Suprapubic skin (tissue), 4 donors: ENCODE data around the gene SGTA. TPM values are rescaled to one million over a fixed set of nuclear protein-coding genes. Genes with fewer than 3 reads are reported as not detected.

Experiments used
- DNase-seq, 2 donors: peaks; one replicate each; pipeline ENCODE4 v3.0.0-alpha.2; 2019; ENCODE audit warnings: low spot score in 2 of 2
- H3K27ac ChIP-seq: fragments of 200-600 bp; sonication (generic); one replicate; pipeline ENCODE4 v1.5.1; 2019
- H3K27me3 ChIP-seq: fragments of 200-600 bp; sonication (generic); one replicate; pipeline ENCODE4 v1.5.1; 2019
- H3K36me3 ChIP-seq: fragments of 200-600 bp; sonication (generic); one replicate; pipeline ENCODE4 v1.5.1; 2019
- H3K4me1 ChIP-seq: fragments of 200-600 bp; sonication (generic); one replicate; pipeline ENCODE4 v1.5.1; 2019
- H3K4me3 ChIP-seq: fragments of 200-600 bp; sonication (generic); one replicate; pipeline ENCODE4 v1.5.1; 2019; ENCODE audit warnings: mild to moderate bottlenecking
- H3K9me3 ChIP-seq: fragments of 200-600 bp; sonication (generic); one replicate; pipeline ENCODE4 v1.5.1; 2019
- CTCF ChIP-seq, 2 donors: fragments of 200-600 bp in 1 of 2; fragments of 450-650 bp in 1 of 2; sonication (generic) in 1 of 2; IDR thresholded peaks; one replicate each; pipeline ENCODE4 v1.5.1; 2016 to 2019; ENCODE audit warnings: antibody characterized with exemption in 2 of 2, mild to moderate bottlenecking in 1 of 2, moderate library complexity in 1 of 2
- EP300 ChIP-seq: sonication (generic); formaldehyde crosslinking; IDR thresholded peaks from one replicate; pipeline ENCODE4 v1.6.1; 2017; ENCODE audit warnings: antibody characterized with exemption
- POLR2A ChIP-seq, 2 donors: fragments of 450-650 bp; IDR thresholded peaks; one replicate each; pipeline ENCODE4 v1.6.1; 2017; ENCODE audit warnings: antibody characterized with exemption in 2 of 2, mild to moderate bottlenecking in 2 of 2, moderate library complexity in 2 of 2
- POLR2AphosphoS5 ChIP-seq, 3 donors: sonication (generic); formaldehyde crosslinking; IDR thresholded peaks; one replicate each; pipeline ENCODE4 v1.6.1; 2017; ENCODE audit warnings: antibody characterized with exemption in 3 of 3
- WGBS: methylation state at CpG from one replicate; pipeline ENCODE4 v1.1.5; 2018; 5-methylcytosine and 5-hydroxymethylcytosine counted together
- total RNA-seq, 4 donors: library from RNA; depleted of rRNA; stranded (reverse); fragments of >200 nt; gene quantifications; one replicate each; pipeline ENCODE4 v1.1.0, GENCODE V29; 2016

SGTA gene
- total RNA-seq, 4 donors from 2014 or later = 29.1 to 48.9 (median 40.6) TPM

GRCh38 chr19:2815923-2816322 lies 32.9 kb upstream of the SGTA start:
- Histone ChIP-seq H3K36me3 (peaks cover 13% of the 10 kb centered on the region), H3K9me3 (no peaks in the 10 kb centered on the region), H3K27me3 (no peaks in the 10 kb centered on the region), H3K4me3 (no peak overlapping the region), H3K27ac (no peak overlapping the region), H3K4me1 (peaks cover 15% of the 10 kb centered on the region)
- DNase-seq = no peak
- TF ChIP-seq POLR2AphosphoS5 (IDR thresholded peaks at IDR 0.05) (no peak), POLR2A (IDR thresholded peaks at IDR 0.05) (no peak), EP300 (no peak), CTCF (IDR thresholded peaks at IDR 0.05) (no peak)
- 89% methylated on average over 15 of the region's 15 CpGs for WGBS

DNA sequence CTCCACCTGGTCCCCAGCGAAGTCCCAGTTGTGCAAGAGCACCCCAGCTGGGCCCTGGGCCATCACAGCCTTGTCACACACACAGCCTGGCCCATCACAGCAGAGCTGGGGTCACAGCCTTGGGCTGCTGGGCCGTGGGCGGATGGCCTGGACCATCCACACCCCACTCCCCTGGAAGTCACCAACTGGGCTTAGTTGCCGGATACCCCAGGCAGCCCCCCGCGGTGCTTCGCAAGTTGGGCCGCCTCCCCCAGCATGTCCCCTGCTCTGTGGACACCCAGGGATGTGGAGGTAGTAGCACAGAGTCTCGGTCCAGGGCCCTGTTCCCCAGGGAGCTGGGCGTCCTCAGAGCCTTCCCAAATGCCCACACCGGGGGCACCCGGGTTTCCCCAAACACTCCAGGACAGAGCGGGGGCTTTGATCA lies 32.1 kb upstream of the SGTA start:
- TF ChIP-seq POLR2AphosphoS5 (IDR thresholded peaks at IDR 0.05) = no peak
- TF ChIP-seq CTCF (IDR thresholded peaks at IDR 0.05) = no peak
- TF ChIP-seq POLR2A (IDR thresholded peaks at IDR 0.05) = no peak
- TF ChIP-seq EP300 = no peak
- Histone ChIP-seq H3K27ac (no peak overlapping the region), H3K27me3 (no peaks in the 10 kb centered on the region), H3K4me3 (no peak overlapping the region), H3K36me3 (peaks cover 20% of the 10 kb centered on the region), H3K9me3 (no peaks in the 10 kb centered on the region), H3K4me1 (peaks cover 9% of the 10 kb centered on the region)
- WGBS = 97% methylated on average over 13 of the region's 13 CpGs
- no peak for DNase-seq

GRCh38 chr19:2814426-2814825 lies 31.4 kb upstream of the SGTA start:
- H3K4me3 ChIP-seq = no peak overlapping the region
- H3K36me3 ChIP-seq = peaks cover 28% of the 10 kb centered on the region
- no peaks in the 10 kb centered on the region for H3K27me3 ChIP-seq
- TF ChIP-seq CTCF (IDR thresholded peaks at IDR 0.05) (no peak), POLR2AphosphoS5 (IDR thresholded peaks at IDR 0.05) (no peak), POLR2A (IDR thresholded peaks at IDR 0.05) (no peak), EP300 (no peak)
- 96% methylated on average over 8 of the region's 11 CpGs for WGBS
- no peak for DNase-seq
- no peaks in the 10 kb centered on the region for H3K9me3 ChIP-seq
- no peak overlapping the region for H3K27ac ChIP-seq
- H3K4me1 ChIP-seq = peaks cover 5% of the 10 kb centered on the region

DNA sequence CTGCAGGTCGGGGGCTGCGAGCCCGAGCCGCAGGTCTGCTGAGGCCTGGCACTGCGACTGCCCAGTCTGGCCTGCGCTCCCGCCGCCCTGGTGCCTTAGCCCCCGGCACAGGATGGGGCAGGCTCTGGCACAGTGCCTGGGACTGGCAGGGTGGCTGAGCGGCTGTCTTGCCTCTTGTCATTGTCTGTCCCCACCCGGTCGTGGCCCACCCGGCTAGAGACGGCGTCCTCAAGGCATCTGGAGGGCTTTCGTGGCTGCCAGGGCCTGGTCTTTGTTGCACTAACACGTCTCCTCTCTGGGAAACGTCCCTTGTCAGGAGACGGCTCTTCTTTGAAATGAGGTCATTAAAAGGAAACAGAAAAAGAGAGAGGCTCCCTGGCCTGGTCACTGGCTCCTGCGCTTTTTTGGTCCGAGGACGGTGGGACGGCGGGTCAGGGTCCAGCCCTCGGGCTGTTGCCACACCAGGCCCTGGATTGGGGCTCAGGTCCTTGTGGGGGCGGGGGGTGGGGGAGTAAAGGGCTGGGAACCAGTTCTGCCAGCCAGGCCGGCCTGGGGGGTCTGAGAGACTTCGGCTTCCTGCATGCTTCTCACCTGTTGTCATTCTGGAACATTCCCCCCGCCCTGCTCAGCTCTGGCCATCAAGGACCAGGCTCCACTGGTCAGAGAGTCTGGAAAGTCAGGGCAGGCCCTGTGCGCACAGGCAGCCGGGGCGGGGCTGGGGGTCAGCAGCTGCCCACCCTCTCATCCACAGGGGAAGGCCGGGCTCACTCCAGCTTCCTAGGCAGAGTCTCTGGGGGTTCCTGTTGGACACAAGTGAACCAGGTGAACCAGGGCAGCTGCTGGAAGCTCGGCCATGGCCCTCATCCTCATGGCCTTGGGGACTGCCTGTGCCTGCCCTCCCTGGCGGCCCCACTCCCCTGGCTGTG lies 30.4 kb upstream of the SGTA start:
- DNase-seq = no peak
- WGBS = 79% methylated on average over 19 of the region's 35 CpGs
- no peaks in the 10 kb centered on the region for H3K4me1 ChIP-seq
- H3K36me3 ChIP-seq = peaks cover 38% of the 10 kb centered on the region
- TF ChIP-seq POLR2AphosphoS5 (IDR thresholded peaks at IDR 0.05) = no peak
- TF ChIP-seq POLR2A (IDR thresholded peaks at IDR 0.05) = no peak
- TF ChIP-seq EP300 = no peak
- TF ChIP-seq CTCF (IDR thresholded peaks at IDR 0.05) = no peak
- no peak overlapping the region for H3K27ac ChIP-seq
- no peak overlapping the region for H3K4me3 ChIP-seq
- H3K27me3 ChIP-seq = no peaks in the 10 kb centered on the region
- no peaks in the 10 kb centered on the region for H3K9me3 ChIP-seq

DNA sequence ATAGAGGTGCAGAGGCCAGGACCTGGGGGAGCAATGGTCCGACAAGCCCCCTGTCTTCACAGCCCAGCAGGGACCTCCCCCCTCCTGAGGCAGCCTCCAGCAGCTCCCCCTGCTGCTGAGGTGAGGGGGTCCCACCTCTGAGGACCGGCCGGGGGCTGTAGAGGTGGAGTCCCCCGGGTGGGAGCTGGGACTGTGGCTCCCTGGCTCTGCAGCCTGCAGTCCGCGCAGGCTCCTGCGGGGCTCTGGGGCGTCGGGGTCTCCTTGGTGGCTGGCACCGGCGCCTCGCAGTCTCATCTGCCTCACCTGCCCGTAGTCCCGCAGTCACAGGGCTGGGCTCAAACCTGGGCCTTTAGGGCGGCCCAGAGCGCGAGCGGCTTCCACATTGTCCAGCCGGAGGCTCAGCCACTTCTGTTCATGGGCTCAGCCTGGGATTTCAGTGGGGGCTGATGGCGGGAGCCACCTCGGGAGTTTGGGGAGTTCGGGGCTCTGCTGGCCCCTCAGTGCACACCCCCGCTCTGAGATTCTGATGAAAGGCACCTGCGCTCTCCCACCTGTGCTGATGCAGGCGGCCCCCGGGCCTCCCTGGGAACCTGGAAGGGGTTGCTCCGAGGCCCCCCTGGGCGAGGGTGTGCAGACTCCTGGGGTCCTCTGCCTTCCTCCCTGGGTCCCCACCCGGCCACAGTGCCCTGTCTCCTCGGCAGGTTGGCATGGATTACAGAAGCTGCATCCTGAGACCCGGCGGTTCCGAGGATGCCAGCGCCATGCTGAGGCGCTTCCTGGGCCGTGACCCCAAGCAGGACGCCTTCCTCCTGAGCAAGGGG lies 29.6 kb upstream of the SGTA start:
- no peak for DNase-seq
- TF ChIP-seq CTCF (IDR thresholded peaks at IDR 0.05) = no peak
- TF ChIP-seq POLR2A (IDR thresholded peaks at IDR 0.05) = no peak
- TF ChIP-seq POLR2AphosphoS5 (IDR thresholded peaks at IDR 0.05) = no peak
- TF ChIP-seq EP300 = no peak
- Histone ChIP-seq H3K27me3 (no peaks in the 10 kb centered on the region), H3K36me3 (peaks cover 46% of the 10 kb centered on the region), H3K9me3 (no peaks in the 10 kb centered on the region), H3K4me3 (no peak overlapping the region), H3K4me1 (no peaks in the 10 kb centered on the region), H3K27ac (no peak overlapping the region)
- 95% methylated on average over 7 of the region's 37 CpGs for WGBS
